Tibial artery (tissue), 4 donors: ENCODE measurements around the gene TMEM171.

Source experiments
- DNase-seq, 2 donors: peaks; one replicate each; pipeline ENCODE4 v3.0.0-alpha.2; 2019
- H3K27ac ChIP-seq, 2 donors: fragments of 200-600 bp; sonication (generic) in 1 of 2; 1 replicate in 1 of 2; 2 replicates in 1 of 2; pipeline ENCODE4 v1.5.1; 2018 to 2019; ENCODE audit warnings: mild to moderate bottlenecking in 1 of 2
- H3K27me3 ChIP-seq, 2 donors: fragments of 200-600 bp; sonication (generic) in 1 of 2; one replicate each; pipeline versions ENCODE4 v1.5.1 to v1.6.0; 2016 to 2019
- H3K36me3 ChIP-seq, 3 donors: fragments of 200-600 bp; sonication (generic) in 2 of 3; one replicate each; pipeline ENCODE4 v1.5.1; 2016 to 2019; ENCODE audit warnings: mild to moderate bottlenecking in 2 of 3
- H3K4me1 ChIP-seq, 4 donors: fragments of 200-600 bp; sonication (generic) in 2 of 4; 1 replicate in 3 of 4; 2 replicates in 1 of 4; pipeline ENCODE4 v1.5.1; 2016 to 2019
- H3K4me3 ChIP-seq, 2 donors: fragments of 200-600 bp; sonication (generic) in 1 of 2; 1 replicate in 1 of 2; 2 replicates in 1 of 2; pipeline ENCODE4 v1.5.1; 2018 to 2019; ENCODE audit warnings: mild to moderate bottlenecking in 2 of 2
- H3K9me3 ChIP-seq, 3 donors: fragments of 200-600 bp; sonication (generic) in 1 of 3; one replicate each; pipeline ENCODE4 v1.5.1; 2016 to 2019
- CTCF ChIP-seq, 2 experiments: fragments of 200-600 bp in 1 of 2; fragments of 450-650 bp in 1 of 2; IDR thresholded peaks; one replicate each; pipeline ENCODE4 v1.5.1; 2017 to 2019; ENCODE audit warnings: antibody characterized with exemption in 2 of 2, mild to moderate bottlenecking in 1 of 2, moderate library complexity in 1 of 2
- intact Hi-C: fragments of 100-400 bp; cut with DNase I; formaldehyde crosslinking; loops from one replicate; pipeline ENCODE4 v1.15.0; 2023; ENCODE audit warnings: low total_unique reads

TMEM171 gene

GRCh38 chr5:73120222-73121118, at the start of gene TMEM171:
TSS of gene TMEM171 (plus strand) at chr5:73120575. CDS start at chr5:73123374, 2,799 bp downstream.
- Histone ChIP-seq H3K4me1 (peaks cover 0 to 15% (median 11%) of the 10 kb centered on the region in 4 donors), H3K27ac (no peak within 1 kb of the TSS), H3K4me3 (peak within 1 kb of the TSS; percentile 41 to 58), H3K27me3 (peaks cover 0 to 49% of the 10 kb centered on the region in 2 donors), H3K36me3 (no peaks in the 10 kb centered on the region), H3K9me3 (no peaks in the 10 kb centered on the region)
- no peak for DNase-seq
- intact Hi-C loops, result no loop called here
- TF ChIP-seq CTCF (IDR thresholded peaks at IDR 0.05), result no peak

GRCh38 chr5:73081093-73081492, 39.3 kb upstream of the TMEM171 start:
- no peaks in the 10 kb centered on the region for H3K4me1 ChIP-seq
- no peak for DNase-seq
- TF ChIP-seq CTCF (IDR thresholded peaks at IDR 0.05), result no peak
- intact Hi-C loops, result no loop called here
- no peaks in the 10 kb centered on the region for H3K27me3 ChIP-seq
- no peak overlapping the region for H3K27ac ChIP-seq
- H3K36me3 ChIP-seq, result peaks cover 38 to 83% (median 70%) of the 10 kb centered on the region in 3 donors
- H3K4me3 ChIP-seq, result no peak overlapping the region
- no peaks in the 10 kb centered on the region for H3K9me3 ChIP-seq

GRCh38 chr5:73088026-73088425, 32.3 kb upstream of the TMEM171 start:
- peaks cover 28 to 54% (median 38%) of the 10 kb centered on the region in 3 donors for H3K36me3 ChIP-seq
- intact Hi-C loops, result no loop called here
- H3K27ac ChIP-seq, result no peak overlapping the region
- DNase-seq, result no peak
- TF ChIP-seq CTCF (IDR thresholded peaks at IDR 0.05), result no peak
- no peaks in the 10 kb centered on the region for H3K27me3 ChIP-seq
- H3K4me3 ChIP-seq, result no peak overlapping the region
- H3K4me1 ChIP-seq, result no peaks in the 10 kb centered on the region
- no peaks in the 10 kb centered on the region for H3K9me3 ChIP-seq

GRCh38 chr5:73093943-73094342, 26.4 kb upstream of the TMEM171 start:
- Histone ChIP-seq H3K27ac (no peak overlapping the region), H3K9me3 (peaks cover 0 to 14% (median 7%) of the 10 kb centered on the region in 3 donors), H3K27me3 (no peaks in the 10 kb centered on the region), H3K4me1 (no peaks in the 10 kb centered on the region), H3K36me3 (peaks cover 7 to 17% (median 9%) of the 10 kb centered on the region in 3 donors), H3K4me3 (no peak overlapping the region)
- no peak for DNase-seq
- no peak for TF ChIP-seq CTCF (IDR thresholded peaks at IDR 0.05)
- intact Hi-C loops, result no loop called here

GRCh38 chr5:73094415-73094814, 26.0 kb upstream of the TMEM171 start:
- DNase-seq, result no peak
- intact Hi-C loops, result no loop called here
- peaks cover 0 to 14% (median 7%) of the 10 kb centered on the region in 3 donors for H3K9me3 ChIP-seq
- TF ChIP-seq CTCF (IDR thresholded peaks at IDR 0.05), result no peak
- H3K27ac ChIP-seq, result no peak overlapping the region
- H3K36me3 ChIP-seq, result peaks cover 5 to 12% (median 9%) of the 10 kb centered on the region in 3 donors
- H3K4me1 ChIP-seq, result no peaks in the 10 kb centered on the region
- no peaks in the 10 kb centered on the region for H3K27me3 ChIP-seq
- no peak overlapping the region for H3K4me3 ChIP-seq
